Osteoblast (primary cell): ENCODE data around the gene FAM111B. TPM values are rescaled to one million over a fixed set of nuclear protein-coding genes. Genes with fewer than 3 reads are reported as not detected.
"Not testable (repeated sequence)": the region's sequence is repeated elsewhere in the genome, so short reads cannot be mapped to it uniquely, and the experiment has no call there.

Experiments used
- DNase-seq: peaks from one replicate; pipeline ENCODE4 v3.0.0; 2011; ENCODE audit warnings: low spot score, mixed read lengths; ENCODE audit not compliant: insufficient read length; ENCODE audit errors: missing footprints
- H2AFZ ChIP-seq: 2 replicates; pipeline ENCODE4 v1.6.0; 2011; ENCODE audit warnings: mild to moderate bottlenecking, low read length
- H3K27ac ChIP-seq: 2 replicates; pipeline ENCODE4 v1.5.1; 2011; ENCODE audit warnings: mild to moderate bottlenecking, low read depth, low read length, moderate library complexity
- H3K27me3 ChIP-seq: 2 replicates; pipeline ENCODE4 v1.6.0; 2012; ENCODE audit warnings: mild to moderate bottlenecking, control low read depth, inconsistent platforms, low read length, moderate library complexity; ENCODE audit not compliant: insufficient read depth
- H3K36me3 ChIP-seq: 2 replicates; pipeline ENCODE4 v1.5.1; 2011; ENCODE audit warnings: mild to moderate bottlenecking, low read length, control low read depth, moderate library complexity; ENCODE audit not compliant: insufficient read depth
- H3K4me1 ChIP-seq: 2 replicates; pipeline ENCODE4 v1.5.1; 2011; ENCODE audit warnings: mild to moderate bottlenecking, low read length, control low read depth, moderate library complexity; ENCODE audit not compliant: insufficient read depth
- H3K4me2 ChIP-seq: 2 replicates; pipeline ENCODE4 v1.6.0; 2011; ENCODE audit warnings: mild to moderate bottlenecking, low read length; ENCODE audit not compliant: insufficient read depth
- H3K4me3 ChIP-seq: fragments of 200-600 bp; sonication (generic); 3 replicates; pipeline ENCODE4 v1.5.1; 2012; ENCODE audit warnings: mild to moderate bottlenecking, low read length, inconsistent platforms; ENCODE audit not compliant: insufficient read depth
- H3K79me2 ChIP-seq: 2 replicates; pipeline ENCODE4 v1.6.0; 2012; ENCODE audit warnings: mild to moderate bottlenecking, low read length, control low read depth, inconsistent platforms; ENCODE audit not compliant: insufficient read depth
- H3K9me3 ChIP-seq: 2 replicates; pipeline ENCODE4 v1.5.1; 2011; ENCODE audit warnings: low read depth, low read length, control low read depth
- H4K20me1 ChIP-seq: 2 replicates; pipeline ENCODE4 v1.6.0; 2012; ENCODE audit warnings: mild to moderate bottlenecking, low read length, control low read depth; ENCODE audit not compliant: insufficient read depth
- total RNA-seq: library from RNA; depleted of rRNA; stranded (reverse); fragments of >200 nt; gene quantifications from 2 replicates; pipeline ENCODE4 v1.2.3, GENCODE V29; 2012
- TF ChIP-seq, protein P1 (sequence below): IDR thresholded peaks from 2 replicates; pipeline ENCODE4 v1.5.1; 2011; ENCODE audit warnings: mild to moderate bottlenecking, low read depth, low read length, moderate library complexity; ENCODE audit errors: extremely low read depth

Gene FAM111B
- total RNA-seq, 1 donor: 0.72 TPM

DNA sequence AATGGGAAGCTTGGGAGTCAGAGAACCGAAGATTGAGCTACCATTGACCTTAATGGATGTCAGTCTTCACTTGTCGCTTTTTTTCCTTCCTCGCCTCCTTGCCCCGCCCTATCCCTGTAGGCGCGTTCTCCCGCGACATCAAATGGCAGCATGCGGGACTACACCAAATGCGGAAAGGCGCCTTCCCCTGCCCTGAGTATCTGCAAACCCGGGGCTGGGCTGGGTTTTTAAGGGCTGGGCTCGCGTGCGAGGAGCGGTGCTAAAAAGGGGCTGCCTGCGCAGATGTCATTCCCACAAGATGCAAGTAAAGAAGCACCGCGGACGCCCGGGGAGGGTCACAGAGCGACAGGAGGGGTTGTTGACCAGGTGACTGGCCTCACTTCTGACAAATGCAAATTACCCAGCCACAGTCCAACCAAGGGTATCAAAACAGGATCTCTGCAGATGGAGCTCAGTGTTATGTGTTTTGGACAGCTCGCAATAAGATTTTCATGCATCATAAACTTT, 4.7 kb upstream of the FAM111B start:
- Histone ChIP-seq H3K4me1 (peaks cover 1% of the 10 kb centered on the region), H2AFZ (peak overlapping the region; percentile 80), H3K9me3 (no peaks in the 10 kb centered on the region), H3K4me3 (peak overlapping the region; percentile 65), H3K27me3 (peaks cover 6% of the 10 kb centered on the region), H4K20me1 (no peaks in the 10 kb centered on the region), H3K79me2 (no peaks in the 10 kb centered on the region), H3K36me3 (no peaks in the 10 kb centered on the region), H3K4me2 (peak overlapping the region; percentile 88), H3K27ac (no peak overlapping the region)
- peak; percentile 59 for DNase-seq
- TF ChIP-seq, protein P1, sequence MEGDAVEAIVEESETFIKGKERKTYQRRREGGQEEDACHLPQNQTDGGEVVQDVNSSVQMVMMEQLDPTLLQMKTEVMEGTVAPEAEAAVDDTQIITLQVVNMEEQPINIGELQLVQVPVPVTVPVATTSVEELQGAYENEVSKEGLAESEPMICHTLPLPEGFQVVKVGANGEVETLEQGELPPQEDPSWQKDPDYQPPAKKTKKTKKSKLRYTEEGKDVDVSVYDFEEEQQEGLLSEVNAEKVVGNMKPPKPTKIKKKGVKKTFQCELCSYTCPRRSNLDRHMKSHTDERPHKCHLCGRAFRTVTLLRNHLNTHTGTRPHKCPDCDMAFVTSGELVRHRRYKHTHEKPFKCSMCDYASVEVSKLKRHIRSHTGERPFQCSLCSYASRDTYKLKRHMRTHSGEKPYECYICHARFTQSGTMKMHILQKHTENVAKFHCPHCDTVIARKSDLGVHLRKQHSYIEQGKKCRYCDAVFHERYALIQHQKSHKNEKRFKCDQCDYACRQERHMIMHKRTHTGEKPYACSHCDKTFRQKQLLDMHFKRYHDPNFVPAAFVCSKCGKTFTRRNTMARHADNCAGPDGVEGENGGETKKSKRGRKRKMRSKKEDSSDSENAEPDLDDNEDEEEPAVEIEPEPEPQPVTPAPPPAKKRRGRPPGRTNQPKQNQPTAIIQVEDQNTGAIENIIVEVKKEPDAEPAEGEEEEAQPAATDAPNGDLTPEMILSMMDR: peak; percentile 19

DNA sequence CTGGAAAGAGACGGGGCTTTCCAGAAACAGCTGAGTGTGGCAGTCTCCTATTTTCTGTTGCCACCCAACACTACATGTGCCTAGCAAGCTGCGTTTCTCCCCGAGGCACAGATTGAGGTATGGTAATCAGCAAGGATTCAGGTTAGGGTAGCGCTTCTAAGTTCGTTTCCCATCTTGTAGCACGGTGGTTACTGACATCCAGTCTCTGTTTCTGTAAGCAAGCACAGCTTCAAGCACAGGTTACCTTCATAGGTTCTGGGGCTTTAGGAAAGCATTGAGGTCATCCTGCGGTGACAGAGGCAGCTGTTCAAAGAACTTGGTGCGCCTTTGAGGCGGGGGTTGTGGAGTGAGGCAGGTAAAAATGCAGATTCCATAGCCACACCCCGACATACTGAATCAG, 684 bp downstream of the FAM111B start:
- not testable (repeated sequence) for H4K20me1 ChIP-seq, H3K36me3 ChIP-seq, H3K4me1 ChIP-seq, H3K79me2 ChIP-seq, DNase-seq, H3K9me3 ChIP-seq, H3K27ac ChIP-seq, H3K27me3 ChIP-seq
- Histone ChIP-seq H3K4me3 (peak overlapping the region; percentile 74), H2AFZ (peak overlapping the region; percentile 89), H3K4me2 (peak overlapping the region; percentile 93)

DNA sequence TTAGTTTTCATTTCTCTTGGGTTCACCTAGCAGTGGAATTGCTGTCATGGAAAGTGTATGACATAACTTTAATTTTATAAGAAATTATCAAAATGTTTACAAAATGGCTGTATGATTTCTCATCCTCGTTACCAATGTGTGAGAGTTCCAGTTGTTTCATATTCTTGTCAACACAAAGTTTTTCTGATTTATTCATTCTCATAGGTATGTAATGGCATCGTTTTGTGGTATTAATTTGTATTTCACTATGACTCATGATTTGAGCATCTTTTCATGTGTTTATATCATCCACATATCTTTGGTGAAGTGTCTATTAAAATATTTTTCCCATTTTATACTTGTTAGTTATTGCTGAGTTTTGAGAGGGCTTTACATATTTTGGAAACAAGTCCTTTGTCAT, 5.5 kb downstream of the FAM111B start:
- Histone ChIP-seq H3K27me3 (no peaks in the 10 kb centered on the region), H4K20me1 (no peaks in the 10 kb centered on the region), H3K79me2 (no peaks in the 10 kb centered on the region), H3K4me3 (no peak overlapping the region), H3K27ac (no peak overlapping the region), H3K4me1 (peaks cover 2% of the 10 kb centered on the region), H3K36me3 (no peaks in the 10 kb centered on the region), H2AFZ (no peak overlapping the region), H3K4me2 (no peak overlapping the region), H3K9me3 (peaks cover 2% of the 10 kb centered on the region)
- no peak for DNase-seq
- TF ChIP-seq, protein P1: no peak

DNA sequence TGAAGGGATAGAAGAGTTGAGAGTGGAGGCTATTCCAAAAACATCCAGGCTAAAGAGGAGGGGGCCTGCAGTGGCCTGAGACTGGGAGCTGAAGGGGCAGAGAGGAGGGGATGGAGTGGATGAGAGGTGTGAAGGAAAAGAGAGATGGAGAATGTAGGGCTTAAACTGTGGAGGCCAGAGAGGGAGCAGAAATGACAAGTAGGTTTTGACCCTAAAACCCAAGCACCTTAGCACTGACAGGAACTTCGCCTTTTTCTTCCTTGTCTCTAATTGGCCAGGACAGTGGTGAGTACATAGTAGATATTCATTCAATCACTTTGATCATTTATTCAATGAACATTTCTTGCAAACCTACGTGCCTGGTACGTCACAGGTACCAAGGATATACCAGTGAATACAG, 7.3 kb downstream of the FAM111B start:
- no peak overlapping the region for H3K27ac ChIP-seq
- DNase-seq: no peak
- no peaks in the 10 kb centered on the region for H4K20me1 ChIP-seq
- no peak overlapping the region for H3K4me3 ChIP-seq
- TF ChIP-seq, protein P1: no peak
- H3K36me3 ChIP-seq: no peaks in the 10 kb centered on the region
- no peaks in the 10 kb centered on the region for H3K4me1 ChIP-seq
- peaks cover 10% of the 10 kb centered on the region for H3K9me3 ChIP-seq
- no peak overlapping the region for H3K4me2 ChIP-seq
- H3K79me2 ChIP-seq: no peaks in the 10 kb centered on the region
- H2AFZ ChIP-seq: no peak overlapping the region
- H3K27me3 ChIP-seq: no peaks in the 10 kb centered on the region
